ENCODE data around the gene JMJD8. TPM values are rescaled to one million over a fixed set of nuclear protein-coding genes. Genes with fewer than 3 reads are reported as not detected.
"Not testable (repeated sequence)": the region's sequence is repeated elsewhere in the genome, so short reads cannot be mapped to it uniquely, and the experiment has no call there.

The JMJD8 gene
- total RNA-seq, 1 donor from 2014 or later: 52.3 TPM

DNA sequence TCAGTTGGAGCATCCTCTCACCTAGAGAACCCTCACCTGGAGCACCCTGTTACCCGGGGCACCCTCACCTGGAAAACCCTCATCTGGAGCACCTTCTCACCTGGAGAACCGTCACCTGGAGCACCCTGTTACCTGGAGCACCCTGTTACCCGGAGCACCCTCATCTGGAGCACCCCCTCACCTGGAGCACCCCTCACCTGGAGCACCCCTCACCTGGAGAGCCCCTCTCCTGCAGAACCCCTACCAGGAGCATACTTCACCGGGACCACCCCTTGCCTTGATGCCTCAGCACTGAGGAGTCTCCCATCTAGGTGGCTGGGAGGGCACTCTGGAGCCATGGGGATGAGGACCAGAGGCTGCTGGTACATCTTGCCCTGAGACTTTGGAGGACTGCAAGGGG lies 24.8 kb upstream of the JMJD8 start:
- no peak for DNase-seq (ENCODE audit: low read depth)

DNA sequence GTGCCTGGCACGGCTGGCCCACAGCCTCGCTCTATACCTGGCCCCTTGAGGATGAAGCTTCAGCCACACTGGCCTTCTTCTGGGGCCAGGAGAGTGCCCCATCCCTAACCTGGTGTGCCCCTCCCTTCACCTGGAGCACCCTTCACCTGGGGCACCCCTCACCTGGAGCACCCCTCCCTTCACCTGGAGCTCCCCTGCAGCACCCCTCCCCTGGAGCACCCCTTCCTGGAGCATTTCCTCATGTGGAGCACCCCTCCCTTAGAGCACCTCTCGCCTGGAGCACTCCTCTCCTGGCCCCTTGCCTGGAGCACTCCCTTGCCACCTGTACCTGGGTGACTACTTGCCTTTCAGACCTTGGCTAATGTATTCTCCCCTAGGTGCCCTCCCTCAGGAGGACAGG lies 23.9 kb upstream of the JMJD8 start:
- DNase-seq (ENCODE audit: low read depth): no peak

DNA sequence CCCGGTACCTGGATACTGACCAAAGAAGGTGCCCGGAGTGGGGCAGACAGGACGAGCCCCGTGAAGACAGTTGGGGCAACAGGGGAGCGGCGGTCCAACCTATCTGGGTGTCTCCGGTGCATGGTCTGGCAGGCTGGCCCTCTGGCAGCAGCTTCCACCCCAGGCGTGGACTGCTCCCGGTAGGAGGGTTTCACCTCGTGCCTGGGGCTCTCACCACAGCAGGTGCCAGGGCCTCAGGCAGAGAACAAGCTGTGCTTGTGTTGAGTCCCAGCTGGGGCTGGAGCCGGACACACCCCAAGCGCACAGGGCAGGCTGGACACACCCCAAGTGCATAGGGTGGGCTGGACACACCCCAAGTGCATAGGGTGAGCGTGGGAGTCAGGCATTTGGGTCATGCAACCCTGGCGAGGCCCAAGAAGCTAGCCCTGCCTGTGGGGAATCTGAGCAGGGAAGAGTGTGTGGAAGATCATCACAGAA lies 23.0 kb upstream of the JMJD8 start:
- DNase-seq (ENCODE audit: low read depth): no peak

DNA sequence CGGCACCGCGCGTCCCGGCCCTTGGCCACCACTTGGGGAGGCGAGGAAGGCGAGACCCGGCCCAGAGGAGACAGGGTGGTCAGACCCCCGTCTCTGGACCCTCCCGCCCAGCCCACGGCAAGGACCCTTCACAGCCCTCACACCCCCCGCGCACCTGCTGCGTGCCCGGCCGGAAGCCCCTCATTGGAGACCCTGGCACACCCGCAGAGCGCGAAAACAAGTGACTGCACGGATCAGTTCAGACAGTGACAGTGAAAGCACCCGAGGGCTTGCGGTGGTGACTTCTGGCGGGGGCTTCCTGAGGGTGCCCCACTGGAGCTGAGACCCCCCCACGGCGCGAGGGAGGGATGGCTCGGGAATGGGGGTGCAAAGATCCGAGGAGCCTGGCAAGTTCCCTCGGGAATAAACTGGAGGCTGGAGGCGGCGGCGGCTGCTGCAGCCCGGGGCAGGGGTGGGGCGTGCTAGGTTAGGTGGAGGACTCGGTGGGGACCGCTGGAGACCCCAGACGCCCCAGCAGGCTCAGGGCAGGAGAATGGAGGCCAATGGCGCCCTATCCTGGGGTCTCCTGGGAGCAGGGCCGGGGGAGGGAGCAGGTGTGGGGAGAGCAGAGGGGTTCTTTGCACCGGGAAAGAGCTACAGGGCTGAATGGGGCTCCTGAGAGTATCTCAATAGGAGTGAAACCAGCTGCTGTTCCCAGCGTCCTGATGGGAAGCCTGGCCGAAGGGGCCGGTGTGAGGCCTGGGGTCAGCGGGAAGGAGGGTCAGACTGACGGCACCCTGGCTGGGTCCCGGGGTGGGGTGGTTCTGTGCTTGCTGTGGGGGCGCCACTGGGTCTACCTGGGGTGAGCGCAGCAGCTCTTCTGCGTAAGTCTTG lies 22.3 kb upstream of the JMJD8 start:
- no peak for DNase-seq (ENCODE audit: low read depth)

DNA sequence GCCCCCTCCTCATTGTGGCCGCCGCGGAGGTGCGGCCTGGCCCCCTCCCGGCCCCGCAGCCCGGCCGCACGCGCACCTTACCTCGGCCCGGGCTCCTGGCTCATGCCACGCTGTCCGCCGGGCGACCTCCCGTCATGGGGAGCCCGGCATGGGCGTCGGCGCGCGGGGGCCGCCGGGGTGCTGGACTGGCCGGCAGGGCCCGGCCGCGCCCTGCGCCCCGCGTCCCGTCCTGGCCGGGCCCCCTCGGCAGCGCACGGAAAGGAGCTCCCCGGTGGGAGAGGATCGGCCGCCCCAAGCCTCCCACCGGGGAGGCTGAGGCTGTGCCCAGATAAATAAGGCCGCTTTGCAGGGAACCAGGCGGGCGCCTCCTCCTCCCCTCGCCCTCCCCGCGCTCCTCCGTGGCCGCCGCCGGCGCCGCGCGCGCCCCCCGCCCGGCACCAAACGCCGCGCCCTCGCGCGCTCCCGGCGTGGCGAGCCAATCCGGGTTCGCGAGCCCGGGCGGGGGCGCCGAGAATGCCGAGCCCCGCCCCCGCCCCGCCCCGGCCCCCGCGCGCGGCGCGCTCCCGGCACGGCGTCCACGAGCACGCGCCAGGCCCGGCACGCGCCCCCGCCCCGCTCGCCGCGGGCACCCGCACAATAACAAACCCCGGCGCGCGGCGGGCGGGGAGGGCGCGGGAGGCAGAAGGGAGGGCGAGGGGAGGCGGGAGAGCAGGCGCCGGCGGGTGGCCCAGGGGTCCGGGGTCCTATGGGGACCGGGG lies 21.5 kb upstream of the JMJD8 start, which contains the start of gene FBXL16:
FBXL16 (minus strand) TSS at position 371 of the 758 bp plus-strand sequence. CDS start 8,396 bp downstream, outside the sequence.
- DNase-seq (ENCODE audit: low read depth): no peak

DNA sequence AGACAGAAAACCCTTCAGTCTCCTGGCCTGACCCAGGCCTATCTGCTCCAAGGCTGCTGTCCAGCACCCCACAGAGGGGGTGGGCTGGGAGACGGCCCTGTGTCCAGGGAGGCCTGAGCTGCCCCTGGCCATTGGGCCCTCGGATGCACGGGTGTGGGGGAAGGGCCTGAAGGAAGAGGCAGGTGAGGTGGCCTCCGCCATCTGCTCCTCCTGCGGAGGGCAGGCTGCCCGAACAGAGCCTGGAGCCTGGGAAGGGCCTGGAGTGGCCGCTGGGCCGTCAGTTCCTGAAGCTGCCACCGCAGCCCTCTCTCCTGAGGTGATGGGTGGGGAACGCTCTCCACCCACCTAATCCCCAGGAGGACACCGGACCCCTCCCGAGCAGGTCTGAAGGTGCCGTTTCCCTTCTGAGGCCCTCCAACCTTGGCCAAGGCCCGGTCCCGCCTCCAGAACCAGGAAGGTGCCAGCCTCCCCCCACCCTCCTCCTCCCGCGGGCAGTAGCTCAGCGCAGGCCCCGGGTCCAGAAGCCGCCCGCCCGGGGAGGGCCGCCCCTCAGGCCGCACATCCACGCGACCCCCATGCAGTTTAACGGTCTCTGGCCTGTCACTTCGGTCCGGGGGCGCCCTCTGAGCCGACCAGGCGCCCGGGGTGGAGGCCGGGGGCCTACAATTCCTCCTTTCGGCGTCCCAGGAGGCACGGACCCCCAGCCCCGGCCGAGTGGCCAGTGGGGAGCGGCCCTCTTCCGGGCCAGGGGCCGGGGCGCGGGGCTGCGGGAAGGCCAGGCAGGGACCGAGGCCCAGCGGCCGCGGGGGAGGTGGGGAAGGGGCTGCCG lies 20.6 kb upstream of the JMJD8 start:
- DNase-seq (ENCODE audit: low read depth): no peak

DNA sequence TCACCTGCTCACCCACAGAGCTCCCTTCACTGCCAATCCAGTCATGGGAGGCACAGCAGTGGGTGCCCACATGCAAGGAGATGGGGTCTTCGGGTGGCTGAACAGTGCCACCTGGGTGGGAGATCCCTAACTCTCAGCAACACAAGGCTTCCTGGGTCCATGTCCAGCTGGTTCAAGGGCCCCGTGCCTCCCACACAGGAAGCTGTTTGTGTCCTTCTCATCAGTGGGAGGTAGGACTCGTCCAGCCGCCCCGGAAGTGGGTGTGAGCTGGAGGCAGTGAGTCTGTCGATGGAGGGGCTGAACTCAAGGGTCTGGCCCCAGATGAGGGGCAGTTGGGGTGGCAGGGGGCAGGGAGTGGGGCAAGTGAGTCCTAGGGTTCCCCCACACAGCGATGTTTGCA lies 19.9 kb upstream of the JMJD8 start:
- no peak for DNase-seq (ENCODE audit: low read depth)

DNA sequence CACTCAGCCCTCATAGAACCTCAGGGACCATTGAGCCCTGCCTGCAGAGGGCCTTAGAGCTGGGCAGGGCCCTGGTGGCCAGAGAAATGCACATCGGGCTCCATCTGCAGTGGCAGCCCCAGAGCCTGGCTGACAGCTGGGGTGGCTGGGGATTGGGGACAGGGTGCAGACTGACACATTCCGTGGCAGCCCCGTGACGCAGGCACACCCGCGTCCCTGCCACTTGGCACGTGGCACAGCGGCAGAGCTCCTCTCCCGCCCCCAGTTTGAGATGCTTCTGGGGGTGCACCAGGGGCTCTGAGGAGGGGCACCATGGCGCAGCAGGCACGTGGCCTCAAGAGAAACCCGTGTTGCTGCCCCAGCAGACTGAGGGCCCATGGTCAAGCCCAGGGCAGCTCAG lies 19.3 kb upstream of the JMJD8 start:
- no peak for DNase-seq (ENCODE audit: low read depth)

DNA sequence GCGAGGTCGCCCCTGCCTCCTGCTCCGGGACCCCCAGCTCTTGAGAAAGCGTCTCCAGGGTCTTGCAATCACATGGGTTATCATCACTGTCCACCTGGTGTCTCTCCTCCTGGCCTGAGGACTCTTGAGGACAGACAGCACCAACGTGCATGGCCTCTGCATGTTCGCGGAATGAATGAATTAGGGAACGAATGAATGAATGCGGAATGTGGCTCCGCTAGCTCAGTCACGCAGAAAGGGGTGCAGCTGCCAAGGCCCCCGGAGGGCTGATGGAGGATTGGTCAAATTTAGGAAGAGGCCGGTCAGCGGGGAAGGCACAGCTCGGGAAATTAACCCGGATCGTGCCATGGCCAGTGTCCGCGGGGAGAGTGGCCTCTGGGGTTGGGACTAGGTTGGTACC lies 18.2 kb upstream of the JMJD8 start:
- DNase-seq (ENCODE audit: low read depth): no peak

DNA sequence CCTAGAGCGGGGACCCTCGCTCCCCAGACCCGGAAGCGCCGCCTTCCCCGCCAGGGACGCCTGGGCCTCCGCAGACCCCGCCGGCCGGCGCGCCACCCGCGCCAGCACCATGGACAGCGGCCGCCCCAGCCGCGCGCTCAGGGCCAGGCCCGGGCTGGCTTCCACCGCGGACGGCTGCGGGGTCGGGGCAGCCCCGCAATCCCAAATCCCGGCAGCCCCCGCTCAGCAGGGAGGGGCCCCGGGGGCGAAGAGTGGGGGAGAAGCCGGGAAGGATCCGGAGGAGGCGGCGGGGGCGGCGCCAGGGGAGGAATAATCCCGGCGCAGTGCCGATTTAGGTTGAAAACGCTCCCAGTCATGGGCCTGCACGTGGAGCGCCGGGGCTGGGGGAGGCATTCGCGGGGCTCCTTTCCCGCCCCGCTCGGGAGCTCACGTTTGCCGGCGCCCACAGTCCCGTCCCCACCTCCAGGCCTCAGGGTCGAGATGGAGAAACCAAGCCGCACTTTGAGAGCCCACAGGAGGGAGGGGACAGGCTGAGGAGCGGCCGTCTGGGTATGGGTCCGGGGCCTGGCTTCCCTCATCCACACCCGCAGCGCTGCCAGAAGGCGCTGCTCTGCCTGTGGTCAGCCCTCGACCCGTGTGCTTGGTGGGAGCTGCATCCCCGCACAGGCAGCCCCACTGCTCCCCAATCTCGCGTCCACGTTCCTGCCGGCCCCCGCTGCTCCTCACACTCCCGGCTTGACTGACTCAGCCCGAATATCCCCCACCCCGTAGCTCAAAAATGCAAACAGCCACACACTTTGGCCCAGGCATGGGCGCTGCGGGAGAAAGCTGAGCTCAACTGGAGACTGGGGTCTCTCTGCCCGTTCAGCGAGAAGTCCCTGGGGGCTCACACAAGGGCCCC lies 16.8 kb upstream of the JMJD8 start:
- DNase-seq (ENCODE audit: low read depth): no peak

DNA sequence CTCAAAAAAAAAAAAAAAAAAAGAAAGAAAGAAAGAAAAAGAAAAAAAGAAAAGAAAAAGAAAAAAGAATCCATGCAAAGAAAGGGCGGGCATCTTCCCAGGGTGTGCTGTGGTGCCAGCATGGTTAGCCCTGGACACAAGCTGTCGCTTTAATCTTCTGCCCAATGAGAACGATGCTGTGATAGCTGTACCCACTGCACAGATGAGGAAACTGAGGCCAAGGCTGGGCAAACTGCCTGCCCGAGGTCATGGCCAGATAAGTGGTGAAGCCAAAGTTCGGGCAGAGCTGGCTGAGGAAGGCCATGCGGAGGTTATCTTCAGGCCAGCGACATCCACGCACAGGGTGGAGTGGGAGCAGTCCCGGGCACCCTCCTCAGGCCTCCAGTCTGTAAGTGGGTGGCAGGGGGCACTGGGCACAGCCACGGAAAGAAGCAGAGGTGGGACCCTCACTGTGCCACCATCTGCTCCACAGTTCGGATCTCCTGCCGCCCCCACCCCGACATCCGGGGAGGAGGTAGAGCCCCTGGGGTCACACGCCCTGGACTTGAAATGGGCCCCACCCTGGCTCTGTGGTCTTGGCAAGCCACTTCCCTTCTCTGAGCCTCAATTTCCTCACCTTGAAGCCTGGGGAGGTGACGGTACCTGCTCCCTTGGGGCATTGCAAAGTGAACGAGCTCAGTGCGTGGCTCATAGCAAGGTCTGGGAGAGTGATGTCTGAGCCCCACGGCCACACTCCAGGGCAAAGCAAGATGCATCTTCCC lies 15.0 kb upstream of the JMJD8 start:
- no peak for DNase-seq (ENCODE audit: low read depth)

DNA sequence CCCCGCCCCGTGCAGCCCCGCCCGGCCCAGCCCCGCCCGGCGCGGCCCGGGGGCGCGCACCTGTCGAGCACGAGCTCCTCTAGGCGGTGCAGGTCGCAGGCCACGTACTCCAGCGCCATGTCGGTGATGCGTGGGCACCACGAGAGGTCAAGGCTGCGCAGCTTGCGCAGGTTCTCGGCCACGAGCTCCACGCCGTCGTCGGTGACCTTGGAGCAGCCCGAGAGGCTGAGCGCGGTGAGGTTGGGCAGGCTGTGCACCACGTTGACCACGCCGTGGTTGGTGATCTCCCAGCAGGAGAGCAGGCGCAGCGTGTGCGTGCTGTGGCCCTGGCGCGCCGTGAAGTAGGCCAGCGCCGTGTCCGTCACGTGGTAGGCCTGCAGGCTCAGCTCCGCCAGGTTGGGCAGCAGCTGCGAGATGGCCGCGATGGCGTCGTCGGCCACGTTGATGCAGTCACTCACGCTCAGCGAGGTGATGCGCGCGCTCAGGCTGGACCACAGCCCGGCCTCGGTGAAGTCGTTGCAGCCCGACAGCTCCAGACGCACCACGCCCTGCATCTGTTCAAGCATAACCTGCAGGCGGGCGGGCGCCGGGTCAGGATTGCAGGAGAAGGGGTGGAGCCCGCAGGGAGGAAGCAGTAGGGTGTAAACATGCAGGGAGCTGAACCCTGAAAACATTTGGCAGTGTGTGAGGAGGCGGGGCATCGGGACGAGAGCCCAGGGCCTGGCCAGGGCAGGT lies 11.4 kb upstream of the JMJD8 start:
- peak; percentile 44 for DNase-seq (ENCODE audit: low read depth)

DNA sequence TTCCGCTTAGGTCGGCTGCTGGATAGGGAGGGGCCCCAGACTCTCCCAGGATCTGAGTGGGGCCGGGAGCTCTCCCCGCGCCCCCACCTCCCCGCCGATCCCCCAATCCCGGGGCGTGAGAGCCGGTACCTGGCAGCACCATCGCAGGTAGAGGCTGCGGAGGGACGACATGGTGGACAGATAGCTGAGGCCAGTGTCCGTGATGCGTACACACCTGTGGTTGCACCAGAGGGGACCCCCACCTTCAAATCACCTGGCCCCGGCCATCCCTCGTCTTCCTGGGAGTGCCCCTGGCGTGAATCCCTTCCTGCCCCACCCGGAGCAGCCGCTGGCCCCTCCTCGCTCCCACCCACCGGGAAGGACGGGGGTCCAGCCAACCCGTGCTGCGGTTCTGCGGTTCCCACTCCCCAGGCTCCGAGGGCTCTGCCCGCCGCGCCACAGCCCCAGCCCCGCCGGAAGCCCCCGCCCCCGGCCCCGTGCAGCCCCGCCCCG lies 10.8 kb upstream of the JMJD8 start:
- no peak for DNase-seq (ENCODE audit: low read depth)

DNA sequence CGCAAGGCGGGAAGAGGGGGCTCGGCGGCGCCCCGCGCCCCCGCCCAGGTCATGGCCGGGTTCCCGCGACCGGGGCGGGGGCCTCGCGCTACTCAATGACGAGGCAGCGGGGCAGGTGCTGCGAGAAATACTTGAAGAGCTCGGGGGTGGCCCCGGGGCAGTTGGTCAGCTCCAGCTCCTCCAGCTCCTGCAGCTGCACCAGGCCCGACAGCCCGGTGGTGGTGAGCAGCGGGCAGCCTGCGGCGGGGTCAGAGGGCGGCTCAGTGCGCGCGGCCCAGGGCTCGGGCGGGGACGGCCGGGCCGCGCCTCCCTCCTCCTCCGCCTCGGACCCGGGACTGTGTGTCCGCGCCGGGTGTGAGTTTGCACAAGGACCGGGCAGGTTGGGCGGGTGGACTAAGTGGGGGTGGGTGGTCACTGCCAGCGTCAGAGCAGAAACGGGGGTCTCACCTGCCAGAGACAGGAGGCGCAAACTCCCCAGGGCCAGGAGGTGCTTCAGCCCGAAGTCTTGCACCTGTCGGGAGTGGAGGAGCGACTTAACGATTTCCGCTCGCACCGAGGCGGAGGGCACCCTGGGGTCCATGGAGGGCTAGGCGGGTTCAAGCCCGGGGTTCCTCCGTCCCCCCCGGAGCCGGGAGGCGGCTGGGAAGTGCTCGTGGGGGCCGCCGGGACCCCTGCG lies 10.2 kb upstream of the JMJD8 start:
- DNase-seq (ENCODE audit: low read depth): no peak

DNA sequence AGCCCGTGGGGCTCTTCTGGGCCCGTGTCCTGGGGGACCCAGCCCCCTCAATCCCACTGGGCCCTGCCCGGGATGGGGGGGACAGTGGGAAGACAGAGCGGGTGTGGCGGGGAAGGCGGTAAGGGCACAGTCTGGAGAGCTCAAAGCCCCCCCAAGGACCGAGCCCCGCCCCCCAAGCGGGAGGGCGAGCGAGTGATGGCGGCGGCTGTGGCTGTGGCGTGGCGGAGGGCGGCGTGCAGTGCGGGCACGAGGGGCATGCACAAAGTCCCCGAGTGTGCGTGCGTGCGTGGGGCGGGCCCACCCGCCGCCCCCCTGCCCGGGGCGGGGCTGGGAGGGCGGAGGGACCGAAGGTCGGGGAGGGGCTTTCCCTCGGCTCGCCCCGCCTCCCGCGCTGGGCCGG lies 9.6 kb upstream of the JMJD8 start:
- no peak for DNase-seq (ENCODE audit: low read depth)

DNA sequence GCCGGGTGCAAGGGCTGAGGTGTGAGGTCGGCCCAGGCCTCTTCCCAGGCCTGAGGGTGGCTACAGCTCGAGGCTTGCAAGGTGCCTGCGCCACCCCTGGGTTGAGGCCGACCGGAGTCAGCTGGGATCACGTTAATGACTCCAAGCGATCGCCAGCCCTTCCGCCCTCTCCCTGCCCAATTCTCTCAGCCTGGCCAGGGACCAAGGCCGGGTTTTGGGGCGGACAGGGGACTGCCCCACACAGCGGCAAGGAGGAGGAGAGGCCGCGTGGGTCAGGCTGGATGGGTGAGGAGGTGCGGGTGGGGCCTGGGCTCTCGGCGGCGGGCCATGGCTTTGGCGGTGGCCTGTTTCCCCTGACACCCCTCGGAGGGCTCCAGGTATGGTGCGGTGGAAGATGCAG lies 9.2 kb upstream of the JMJD8 start:
- no peak for DNase-seq (ENCODE audit: low read depth)

DNA sequence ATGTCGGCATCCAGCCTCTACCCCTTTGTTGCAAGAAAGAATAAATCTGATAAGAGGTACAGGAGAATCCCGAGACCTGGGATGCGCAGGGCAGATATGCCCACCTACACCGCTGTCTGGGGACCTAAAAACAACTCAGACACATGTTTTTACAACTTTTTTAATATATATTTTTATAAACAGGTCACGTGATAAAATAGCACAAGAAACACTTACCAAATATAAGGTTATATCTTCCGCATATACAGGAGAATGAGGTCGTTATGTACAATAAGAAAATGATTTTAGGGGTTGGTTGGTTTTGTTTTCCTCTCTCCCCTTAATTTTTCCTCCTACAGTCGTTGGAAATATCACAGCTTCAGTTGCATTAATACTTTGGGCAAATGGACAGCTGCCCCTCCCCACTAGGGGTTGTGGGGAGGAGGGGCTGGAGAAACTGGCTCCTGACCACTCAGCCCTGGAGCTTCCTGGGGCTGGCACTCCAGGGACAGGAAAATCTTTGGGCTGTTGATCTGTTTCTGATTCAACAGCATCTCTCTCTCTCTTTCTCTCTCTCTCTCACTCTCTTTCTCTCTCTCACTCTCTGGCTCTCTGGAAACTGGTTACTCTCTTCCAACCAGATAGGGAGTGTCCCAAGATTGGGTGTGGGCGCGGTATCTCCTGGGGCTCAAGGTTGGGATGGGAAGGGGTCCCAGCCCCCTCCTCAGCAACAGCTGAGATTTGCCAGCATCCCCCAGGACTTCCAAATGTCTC lies 8.4 kb upstream of the JMJD8 start:
- no peak for DNase-seq (ENCODE audit: low read depth)

DNA sequence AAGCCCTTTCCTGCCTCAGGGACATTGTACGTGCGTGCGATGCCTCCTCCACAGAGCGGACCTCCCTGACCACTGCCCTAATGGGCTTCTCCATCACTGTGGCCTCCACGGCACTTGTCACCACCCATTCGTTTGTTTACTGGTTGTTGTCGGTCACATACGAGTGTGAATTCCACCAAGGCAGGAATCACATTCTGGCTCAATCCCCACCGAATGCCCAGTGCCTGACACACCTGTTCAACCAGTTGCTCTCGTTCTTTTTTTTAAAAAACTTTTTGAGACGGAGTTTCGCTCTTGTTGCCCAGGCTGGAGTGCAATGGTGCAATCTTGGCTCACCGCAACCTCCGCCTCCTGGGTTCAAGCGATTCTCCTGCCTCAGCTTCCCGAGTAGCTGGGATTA lies 7.1 kb upstream of the JMJD8 start:
- DNase-seq (ENCODE audit: low read depth): not testable (repeated sequence)
